Measurements from ENCODE around the gene KRTAP23-1. TPM values are rescaled to one million over a fixed set of nuclear protein-coding genes. Genes with fewer than 3 reads are reported as not detected.

Gene KRTAP23-1
- polyA plus RNA-seq, 2 of the 4 experiments (the other 2 are of a cell fraction): not detected

GRCh38 chr21:30336596-30336995 lies 11.8 kb downstream of the KRTAP23-1 start:
- CTCF ChIA-PET: no interaction called here
- Histone ChIP-seq H3K9me3 (no peaks in the 10 kb centered on the region), H3K4me2 (no peak overlapping the region), H3K4me1 (no peaks in the 10 kb centered on the region), H3K27ac (no peak overlapping the region), H3K4me3 (no peak overlapping the region)
- TF ChIP-seq BHLHE40 (IDR thresholded peaks at IDR 0.05; ENCODE audit: low read depth, low read length) (no peak), FOSB (CRISPR knock-in tag; IDR thresholded peaks at IDR 0.05) (no peak), HOXB13 (CRISPR knock-in tag; IDR thresholded peaks at IDR 0.05; ENCODE audit: low read depth) (no peak)
- FAIRE-seq: no peak
- no peak for DNase-seq (ENCODE audit: low read depth in 1 of 2, low spot score in 1 of 2)
- no peak for ATAC-seq
- WGBS (ENCODE audit: missing lambda C conversion rate): 8% methylated on average over 2 of the region's 2 CpGs
- POLR2A ChIA-PET: no interaction called here

- 13% methylated on average over 3 of the region's 3 CpGs for WGBS (ENCODE audit: missing lambda C conversion rate)
- CTCF ChIA-PET: interaction anchor here (0.9 kb wide), 1 partner anchor 137 kb away, joined by 3 read pairs; no protein-coding TSS in a partner anchor
These were observed 14.7 kb downstream of the KRTAP23-1 start for GRCh38 chr21:30333736-30334135.

GRCh38 chr21:30332681-30333080 lies 15.7 kb downstream of the KRTAP23-1 start:
- FAIRE-seq (no peak), ATAC-seq (no peak), DNase-seq (ENCODE audit: low read depth in 1 of 2, low spot score in 1 of 2) (no peak)
- WGBS (ENCODE audit: missing lambda C conversion rate): 24% methylated on average over 2 of the region's 2 CpGs
- no peak overlapping the region for H3K4me2 ChIP-seq
- CTCF ChIA-PET: interaction anchor here (0.9 kb wide), 1 partner anchor 138 kb away, joined by 3 read pairs; no protein-coding TSS in a partner anchor
- no peaks in the 10 kb centered on the region for H3K4me1 ChIP-seq
- no peak overlapping the region for H3K4me3 ChIP-seq
- POLR2A ChIA-PET: no interaction called here
- H3K27ac ChIP-seq: no peak overlapping the region
- H3K9me3 ChIP-seq: no peaks in the 10 kb centered on the region
- TF ChIP-seq JUN (IDR thresholded peaks at IDR 0.05): no peak
- TF ChIP-seq ZC3H11A (IDR thresholded peaks at IDR 0.05): no peak
- TF ChIP-seq ATOH8 (CRISPR knock-in tag; IDR thresholded peaks at IDR 0.05; ENCODE audit: low read depth): no peak
- TF ChIP-seq ESRRA (IDR thresholded peaks at IDR 0.05; ENCODE audit: borderline replicate concordance, low read length): no peak
- no peak for TF ChIP-seq USF2 (IDR thresholded peaks at IDR 0.05)

More at GRCh38 chr21:30333736-30334135, 14.7 kb downstream of the KRTAP23-1 start:
- Histone ChIP-seq H3K4me1 (no peaks in the 10 kb centered on the region), H3K4me3 (no peak overlapping the region), H3K27ac (no peak overlapping the region), H3K4me2 (no peak overlapping the region), H3K9me3 (no peaks in the 10 kb centered on the region)
- no peak for TF ChIP-seq BCL3 (IDR thresholded peaks at IDR 0.05)
- no peak for TF ChIP-seq HEYL (CRISPR knock-in tag; IDR thresholded peaks at IDR 0.05)
- no peak for TF ChIP-seq CHD2 (IDR thresholded peaks at IDR 0.05; ENCODE audit: low read length, partially characterized antibody)
- TF ChIP-seq CTCF (IDR thresholded peaks at IDR 0.05): no peak
- TF ChIP-seq RNF2 (IDR thresholded peaks at IDR 0.05; ENCODE audit: borderline replicate concordance, low read depth): no peak
- no peak for TF ChIP-seq TFCP2L1 (CRISPR knock-in tag; IDR thresholded peaks at IDR 0.05)
- TF ChIP-seq ATOH8 (CRISPR knock-in tag; IDR thresholded peaks at IDR 0.05; ENCODE audit: low read depth): no peak
- no peak for TF ChIP-seq JUNB (IDR thresholded peaks at IDR 0.05)
- TF ChIP-seq BHLHE40 (IDR thresholded peaks at IDR 0.05; ENCODE audit: low read depth, low read length): no peak
- no peak for TF ChIP-seq POLR2AphosphoS2 (conservative IDR thresholded peaks at IDR 0.05; ENCODE audit: low read length)
- TF ChIP-seq FOSL2 (IDR thresholded peaks at IDR 0.05): no peak
- TF ChIP-seq FOSL2 (CRISPR knock-in tag; IDR thresholded peaks at IDR 0.05): no peak
- TF ChIP-seq MAX (IDR thresholded peaks at IDR 0.05): no peak
- no peak for TF ChIP-seq EHMT2 (IDR thresholded peaks at IDR 0.05; ENCODE audit: low read depth)
- no peak for TF ChIP-seq ZSCAN20 (CRISPR knock-in tag; IDR thresholded peaks at IDR 0.05)
- TF ChIP-seq CHD4 (IDR thresholded peaks at IDR 0.05; ENCODE audit: borderline replicate concordance): no peak
- DNase-seq (ENCODE audit: low read depth in 1 of 2, low spot score in 1 of 2): no peak
- POLR2A ChIA-PET: no interaction called here
- ATAC-seq: no peak
- FAIRE-seq: no peak
